ENCODE results near the gene USP17L13. TPM values are rescaled to one million over a fixed set of nuclear protein-coding genes. Genes with fewer than 3 reads are reported as not detected.
"Not testable (repeated sequence)": the region's sequence is repeated elsewhere in the genome, so short reads cannot be mapped to it uniquely, and the experiment has no call there.

The USP17L13 gene
- total RNA-seq, 1 experiment from 2014 or later: not detected

DNA sequence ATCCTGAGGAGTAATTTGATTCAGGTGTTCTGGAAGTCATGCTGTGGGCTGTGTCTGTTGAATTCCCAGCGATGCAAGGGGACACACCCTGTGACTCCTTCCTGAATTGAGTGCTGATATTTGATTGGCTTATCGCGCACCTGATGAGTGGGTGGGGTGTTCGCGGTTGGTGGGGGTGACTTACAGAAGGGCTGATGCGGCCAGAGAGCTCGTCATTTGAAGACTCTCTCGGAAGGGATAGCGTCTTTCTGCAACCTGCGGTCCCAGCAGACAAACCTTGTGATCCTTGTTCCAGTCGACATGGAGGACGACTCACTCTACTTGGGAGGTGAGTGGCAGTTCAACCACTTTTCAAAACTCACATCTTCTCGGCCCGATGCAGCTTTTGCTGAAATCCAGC, 18.9 kb downstream of the USP17L13 start, which contains the start of gene USP17L17:
TSS of gene USP17L17 (plus strand) at position 301 of the 400 bp plus-strand sequence. CDS start at position 301, 0 bp downstream.
- H3K18ac ChIP-seq (ENCODE audit: insufficient read length, low read depth, low read length); H3K9ac ChIP-seq (ENCODE audit: extremely low read depth, insufficient read length, low read length); H4K5ac ChIP-seq (ENCODE audit: insufficient read length, low read depth, low read length); H4K8ac ChIP-seq (replicated peaks; ENCODE audit: insufficient read length, low read depth, low read length); H3K4me1 ChIP-seq (ENCODE audit: insufficient read depth, low read length); H3K9me3 Mint-ChIP-seq; H3K14ac ChIP-seq (ENCODE audit: insufficient read depth, low read length); H3K4ac ChIP-seq (ENCODE audit: low read depth, low read length); H2AK5ac ChIP-seq (ENCODE audit: insufficient read length, low read length); H2BK15ac ChIP-seq (ENCODE audit: low read depth, low read length); H2BK12ac ChIP-seq (ENCODE audit: insufficient read length, low read depth, low read length); H3K23me2 ChIP-seq (ENCODE audit: insufficient read length, low read depth, low read length, poor library complexity, severe bottlenecking); H3K27me3 Mint-ChIP-seq (ENCODE audit: low read depth); H4K91ac ChIP-seq (ENCODE audit: insufficient read length, low read depth, low read length); H3K79me1 ChIP-seq (ENCODE audit: insufficient read depth, low read depth, low read length, poor library complexity, severe bottlenecking); H3K27ac Mint-ChIP-seq; H3K4me2 ChIP-seq (ENCODE audit: insufficient read depth, insufficient read length, low read length); H2AFZ ChIP-seq (ENCODE audit: low read length); H3K79me2 ChIP-seq (ENCODE audit: insufficient read depth, low read length); H3K27me3 ChIP-seq (ENCODE audit: insufficient read depth, low read length); H3T11ph ChIP-seq (ENCODE audit: low read length); H3K36me3 Mint-ChIP-seq (ENCODE audit: insufficient read depth in 1 of 3, low read depth in 3 of 3); H3K23ac ChIP-seq (ENCODE audit: insufficient read length, low read depth, low read length); H4K20me1 ChIP-seq (ENCODE audit: control insufficient read depth, insufficient read depth, insufficient read length); H3K56ac ChIP-seq (ENCODE audit: insufficient read length, low read depth, low read length); H3K4me1 Mint-ChIP-seq; H3K4me3 Mint-ChIP-seq; DNase-seq; H3K9me3 ChIP-seq (ENCODE audit: control insufficient read depth, low read depth, low read length); H2BK20ac ChIP-seq (ENCODE audit: low read depth, low read length, poor library complexity, severe bottlenecking); H3K27ac ChIP-seq (ENCODE audit: insufficient read length, low read depth, low read length); H2BK5ac ChIP-seq (ENCODE audit: insufficient read length, low read length); H2BK120ac ChIP-seq (ENCODE audit: low read depth, low read length, poor library complexity, severe bottlenecking): not testable (repeated sequence)
- WGBS (ENCODE audit: extremely low coverage, insufficient read length, low lambda C conversion rate): no CpG with 5 or more reads among the region's 14 CpGs

DNA sequence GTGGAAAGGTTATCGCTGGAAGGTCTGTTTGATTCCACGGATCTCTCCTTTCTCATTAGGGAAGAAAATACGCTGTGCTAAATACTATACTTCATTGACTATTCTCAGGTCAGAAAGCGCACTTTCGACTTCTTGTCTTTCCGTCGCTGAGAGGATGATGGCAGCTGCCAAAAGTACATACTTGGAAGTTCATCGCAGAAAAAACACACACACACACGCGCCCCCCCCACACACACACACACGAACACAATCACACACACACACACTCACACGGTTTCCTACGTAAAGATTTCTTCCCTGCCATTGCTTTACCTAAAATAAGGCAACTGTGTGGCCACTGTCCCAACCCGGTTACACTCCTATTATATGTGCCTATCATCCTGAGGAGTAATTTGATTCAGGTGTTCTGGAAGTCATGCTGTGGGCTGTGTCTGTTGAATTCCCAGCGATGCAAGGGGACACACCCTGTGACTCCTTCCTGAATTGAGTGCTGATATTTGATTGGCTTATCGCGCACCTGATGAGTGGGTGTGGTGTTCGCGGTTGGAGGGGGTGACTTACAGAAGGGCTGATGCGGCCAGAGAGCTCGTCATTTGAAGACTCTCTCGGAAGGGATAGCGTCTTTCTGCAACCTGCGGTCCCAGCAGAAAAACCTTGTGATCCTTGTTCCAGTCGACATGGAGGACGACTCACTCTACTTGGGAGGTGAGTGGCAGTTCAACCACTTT, 23.4 kb downstream of the USP17L13 start, which contains the start of gene USP17L18:
TSS of gene USP17L18 (plus strand) at position 678 of the 728 bp plus-strand sequence. CDS start at position 678, 0 bp downstream.
- H4K8ac ChIP-seq (replicated peaks; ENCODE audit: insufficient read length, low read depth, low read length): not testable (repeated sequence)

More for the DNA sequence above, 23.4 kb downstream of the USP17L13 start, which contains the start of gene USP17L18:
- not testable (repeated sequence) for H3K9me3 ChIP-seq (ENCODE audit: control insufficient read depth, low read depth, low read length); H3K4me1 Mint-ChIP-seq; H3K23ac ChIP-seq (ENCODE audit: insufficient read length, low read depth, low read length); H3K18ac ChIP-seq (ENCODE audit: insufficient read length, low read depth, low read length); H3K79me1 ChIP-seq (ENCODE audit: insufficient read depth, low read depth, low read length, poor library complexity, severe bottlenecking); H2BK5ac ChIP-seq (ENCODE audit: insufficient read length, low read length); H4K91ac ChIP-seq (ENCODE audit: insufficient read length, low read depth, low read length); H3K9me3 Mint-ChIP-seq; H3K27me3 ChIP-seq (ENCODE audit: insufficient read depth, low read length); H3K4ac ChIP-seq (ENCODE audit: low read depth, low read length); H3K36me3 Mint-ChIP-seq (ENCODE audit: insufficient read depth in 1 of 3, low read depth in 3 of 3); H3K27ac Mint-ChIP-seq; H3K4me3 Mint-ChIP-seq; H3K9ac ChIP-seq (ENCODE audit: extremely low read depth, insufficient read length, low read length); H3K27ac ChIP-seq (ENCODE audit: insufficient read length, low read depth, low read length); H3T11ph ChIP-seq (ENCODE audit: low read length); H3K14ac ChIP-seq (ENCODE audit: insufficient read depth, low read length); H4K20me1 ChIP-seq (ENCODE audit: control insufficient read depth, insufficient read depth, insufficient read length); H3K79me2 ChIP-seq (ENCODE audit: insufficient read depth, low read length); H2BK15ac ChIP-seq (ENCODE audit: low read depth, low read length); H3K56ac ChIP-seq (ENCODE audit: insufficient read length, low read depth, low read length); H2BK12ac ChIP-seq (ENCODE audit: insufficient read length, low read depth, low read length); H4K5ac ChIP-seq (ENCODE audit: insufficient read length, low read depth, low read length); H2BK120ac ChIP-seq (ENCODE audit: low read depth, low read length, poor library complexity, severe bottlenecking); H2BK20ac ChIP-seq (ENCODE audit: low read depth, low read length, poor library complexity, severe bottlenecking); H3K23me2 ChIP-seq (ENCODE audit: insufficient read length, low read depth, low read length, poor library complexity, severe bottlenecking); H3K4me2 ChIP-seq (ENCODE audit: insufficient read depth, insufficient read length, low read length); H3K4me1 ChIP-seq (ENCODE audit: insufficient read depth, low read length); H2AK5ac ChIP-seq (ENCODE audit: insufficient read length, low read length); H3K27me3 Mint-ChIP-seq (ENCODE audit: low read depth); H2AFZ ChIP-seq (ENCODE audit: low read length)
- WGBS (ENCODE audit: extremely low coverage, insufficient read length, low lambda C conversion rate): no CpG with 5 or more reads among the region's 26 CpGs
- DNase-seq: peak; percentile 20

Data from H9 (cell line).